MV-4-11 (cell line): ENCODE data around the gene TUBA8.
"Not testable (repeated sequence)": the region's sequence is repeated elsewhere in the genome, so short reads cannot be mapped to it uniquely, and the experiment has no call there.

Source experiments
- DNase-seq: peaks from one replicate; lab custom pipeline; 2025; lab: John Stamatoyannopoulos, UW

The TUBA8 gene

DNA sequence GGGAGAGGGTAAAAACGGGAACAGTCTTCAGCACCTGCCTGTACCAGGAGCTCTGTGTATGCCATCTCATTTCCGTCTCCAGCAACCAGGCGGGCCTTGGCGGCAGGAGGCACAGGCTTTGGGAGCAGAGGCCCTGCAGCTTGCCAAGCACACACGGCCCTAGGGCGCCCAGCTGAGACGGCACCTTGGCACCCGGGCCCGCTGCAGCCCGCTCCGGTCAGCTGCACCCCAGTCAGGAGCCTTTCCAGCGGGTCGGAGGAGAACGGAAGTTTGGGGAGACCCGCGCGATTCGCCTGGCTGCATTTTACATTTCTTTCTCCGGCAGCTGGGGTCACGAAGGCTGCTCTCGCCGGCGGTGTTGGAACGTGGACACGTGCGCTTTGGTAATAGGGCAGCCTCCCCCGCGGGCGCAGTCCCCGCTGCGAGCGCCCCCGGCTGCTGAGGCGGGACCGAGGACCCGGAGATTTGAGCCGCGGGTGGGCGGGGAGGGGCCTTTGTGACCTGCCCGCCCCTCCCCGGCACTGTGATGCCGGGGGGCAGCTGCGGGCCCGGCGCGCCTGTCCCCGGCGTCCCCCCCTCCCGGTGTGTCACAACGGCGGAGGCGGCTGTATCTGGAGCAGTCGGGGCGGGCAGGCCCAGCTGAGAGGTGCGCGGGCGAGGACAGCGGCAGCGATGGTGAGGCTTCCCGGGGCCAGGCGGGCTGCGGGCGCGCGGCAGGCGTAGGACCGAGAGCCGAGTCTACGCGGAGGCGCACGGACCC lies at the start of gene TUBA8:
TUBA8 (plus strand) TSS at position 616 of the 760 bp plus-strand sequence; CDS start at position 673, 57 bp downstream.
- DNase-seq: peak; percentile 19

DNA sequence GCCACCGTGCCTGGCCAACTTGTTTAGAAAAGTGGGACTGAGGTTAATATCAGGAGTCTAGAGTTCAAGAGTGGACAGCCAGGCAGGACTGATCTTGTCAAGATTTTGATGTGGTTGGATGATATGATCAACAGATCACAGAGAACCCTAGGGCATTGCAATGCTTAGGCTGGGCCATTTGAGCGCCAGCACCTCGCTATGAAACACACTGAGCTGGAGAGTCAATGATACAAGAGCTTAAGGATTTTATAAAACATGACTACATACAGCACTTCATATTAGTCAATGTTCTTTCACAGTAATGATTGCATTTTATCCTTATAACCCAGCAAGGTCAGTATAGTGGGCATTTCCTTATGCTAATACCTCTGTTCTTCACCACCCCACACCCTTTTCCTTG lies 48.2 kb upstream of the TUBA8 start:
- DNase-seq: no peak

DNA sequence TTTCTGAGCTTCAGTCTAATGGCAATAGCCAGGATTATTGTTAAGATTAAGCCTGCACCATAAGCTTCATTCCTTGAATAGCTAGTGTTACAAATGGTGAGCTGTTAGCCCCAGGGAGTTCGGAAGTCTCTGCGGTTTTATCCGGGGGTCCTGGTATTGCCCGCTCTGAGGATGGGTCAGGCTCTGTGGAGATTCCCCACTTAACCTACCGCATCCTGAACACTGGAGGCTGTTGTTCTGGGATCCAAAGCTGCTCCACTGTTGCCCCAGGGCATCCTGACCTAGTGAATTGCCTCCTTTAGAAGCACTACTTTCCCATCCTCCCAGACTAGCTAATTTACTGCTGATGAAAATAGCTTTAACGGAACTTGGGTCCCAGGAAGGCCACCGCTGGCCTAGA lies 47.3 kb upstream of the TUBA8 start:
- no peak for DNase-seq

DNA sequence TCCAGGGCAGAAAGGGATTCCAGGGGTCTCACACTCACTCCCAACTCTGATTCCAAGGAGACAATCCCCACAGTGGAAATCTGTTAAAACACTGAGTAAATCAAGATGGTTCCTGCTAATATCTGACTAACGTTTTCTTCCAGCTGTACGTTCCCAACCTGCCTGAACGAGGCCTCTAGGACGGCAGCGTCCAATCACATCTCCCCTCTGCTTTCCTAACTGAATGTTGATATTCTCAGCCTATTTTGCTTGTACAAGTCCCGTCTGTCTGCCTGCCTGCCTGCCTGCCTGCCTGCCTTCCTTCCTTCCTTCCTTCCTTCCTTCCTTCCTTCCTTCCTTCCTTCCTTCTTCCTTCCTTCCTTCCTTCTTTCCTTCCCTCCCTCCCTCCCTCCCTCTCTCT lies 46.9 kb upstream of the TUBA8 start:
- not testable (repeated sequence) for DNase-seq

DNA sequence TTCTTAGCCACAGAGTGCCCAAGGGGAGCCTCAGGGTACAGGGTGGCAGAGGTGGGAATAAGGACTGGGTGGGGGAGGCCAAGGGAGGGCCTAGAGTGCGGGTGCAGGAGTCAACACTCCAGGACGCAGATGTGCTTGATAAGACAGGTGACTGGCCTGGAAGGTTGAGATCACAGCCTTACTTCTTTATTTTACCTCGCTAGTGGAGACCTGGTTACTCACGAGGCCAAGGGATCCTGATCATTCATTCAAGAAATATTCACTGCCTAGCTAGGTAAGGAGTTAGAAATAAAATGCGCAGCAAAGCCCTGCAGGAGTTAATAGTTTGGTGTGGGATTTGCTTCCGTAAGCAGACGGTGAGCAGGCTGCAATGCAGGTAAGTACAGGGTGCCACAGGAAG lies 46.0 kb upstream of the TUBA8 start:
- DNase-seq: no peak

DNA sequence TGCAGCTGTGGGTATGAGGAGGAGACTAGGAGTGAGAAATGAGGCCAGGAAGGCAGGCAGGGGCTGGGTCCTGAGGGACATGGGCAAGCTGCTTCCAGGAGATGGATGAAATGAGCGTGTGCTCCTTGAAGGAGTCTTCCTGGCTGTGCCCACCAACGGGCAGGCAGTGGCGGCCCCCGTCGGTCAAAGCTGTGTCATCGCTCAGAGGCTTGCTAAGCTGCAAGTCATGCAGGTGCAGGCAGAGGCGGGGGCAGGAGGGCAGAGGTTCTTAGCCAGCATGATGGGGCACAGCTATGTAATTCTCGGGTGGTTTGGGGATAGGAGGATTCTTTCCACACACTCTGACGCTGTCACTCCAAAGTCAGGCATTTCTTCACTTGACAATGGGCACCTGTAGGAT lies 45.4 kb upstream of the TUBA8 start:
- DNase-seq: no peak

DNA sequence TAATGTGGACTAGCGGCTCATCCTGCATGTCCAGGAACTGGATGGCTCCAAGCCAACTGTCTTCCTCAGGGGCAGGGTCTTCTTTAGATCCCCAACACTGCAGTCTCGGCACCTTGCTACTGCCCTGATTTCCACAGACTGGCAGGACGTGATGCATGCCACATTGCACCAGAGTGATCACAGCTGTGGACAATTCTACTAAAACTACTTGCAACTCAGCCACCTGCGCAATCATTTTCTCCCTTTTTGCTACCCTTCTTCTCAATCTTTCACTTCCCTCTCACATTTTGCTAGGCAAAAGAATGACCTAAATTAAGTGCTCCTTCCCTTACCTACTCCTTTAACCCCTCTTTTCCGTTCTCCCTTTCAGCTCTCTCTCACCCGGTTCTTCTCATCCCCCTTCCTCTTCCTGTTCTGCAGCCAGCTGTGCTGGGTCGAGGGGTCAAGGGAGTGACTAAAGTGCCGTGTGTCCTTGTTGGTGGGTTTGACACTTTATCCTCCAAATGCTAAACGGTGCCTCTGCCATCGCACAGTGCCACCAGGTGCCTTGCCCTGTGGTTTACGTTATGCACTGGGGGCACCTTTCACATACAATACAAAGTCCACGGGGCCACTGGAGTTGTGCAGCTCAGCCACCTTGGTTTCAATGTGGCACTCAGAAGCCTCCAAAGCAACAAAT lies 44.3 kb upstream of the TUBA8 start:
- DNase-seq: peak; percentile 79

DNA sequence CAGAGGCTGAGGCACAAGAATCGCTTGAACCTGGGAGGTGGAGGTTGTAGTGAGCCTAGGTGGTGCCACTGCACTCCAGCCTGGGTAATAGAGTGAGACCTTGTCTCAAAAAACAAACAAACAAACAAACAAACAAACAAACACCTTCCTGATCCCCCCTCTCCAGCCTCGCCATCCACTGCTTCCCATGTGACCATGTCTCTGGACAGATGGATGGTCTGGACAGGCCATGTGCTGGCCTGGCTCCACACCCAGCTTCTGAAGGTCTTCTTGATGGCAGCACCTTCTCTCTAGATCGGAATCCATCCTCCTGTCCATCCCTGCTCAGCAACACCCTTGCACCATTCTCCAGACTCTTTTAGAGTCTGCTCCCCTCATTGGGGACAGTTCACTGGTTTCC lies 43.5 kb upstream of the TUBA8 start:
- no peak for DNase-seq

DNA sequence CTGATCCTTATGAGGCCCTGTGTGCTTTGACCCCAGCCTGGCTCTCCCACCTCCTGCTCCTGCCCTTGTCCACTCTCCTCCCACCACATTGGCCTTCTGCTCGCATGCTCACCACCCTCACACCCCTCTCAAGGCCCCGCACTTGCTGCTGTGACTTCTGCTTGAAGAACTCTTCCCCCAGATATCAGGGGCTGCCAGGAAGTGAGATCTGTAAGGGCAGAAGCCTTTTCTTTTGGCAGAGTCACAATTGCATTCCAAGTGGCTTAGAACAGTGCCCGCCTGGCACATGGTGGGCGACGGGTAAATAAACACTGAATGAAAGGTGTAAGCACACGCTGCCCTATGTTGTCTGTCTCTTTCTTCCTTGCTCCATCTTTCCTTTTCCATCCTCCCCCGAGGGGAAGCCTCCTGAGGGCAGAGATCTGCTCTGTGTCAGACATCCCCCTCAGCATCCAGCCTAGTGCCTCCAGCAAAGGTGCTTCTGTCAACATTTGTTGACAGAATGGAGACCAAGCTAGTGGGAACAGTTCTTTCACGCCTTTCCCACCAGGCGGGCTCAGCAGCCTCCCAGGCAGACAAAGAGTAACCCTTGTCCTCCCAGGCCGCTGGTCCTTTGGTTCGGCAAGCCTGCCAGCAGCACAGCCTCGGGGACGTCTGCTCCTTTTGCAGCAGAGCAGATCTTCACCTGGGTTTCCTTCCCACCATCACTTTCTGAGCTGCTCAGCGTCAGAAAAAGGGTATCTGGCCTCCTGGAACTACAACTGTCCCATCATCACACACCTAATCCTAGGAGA lies 42.9 kb upstream of the TUBA8 start:
- DNase-seq: no peak

DNA sequence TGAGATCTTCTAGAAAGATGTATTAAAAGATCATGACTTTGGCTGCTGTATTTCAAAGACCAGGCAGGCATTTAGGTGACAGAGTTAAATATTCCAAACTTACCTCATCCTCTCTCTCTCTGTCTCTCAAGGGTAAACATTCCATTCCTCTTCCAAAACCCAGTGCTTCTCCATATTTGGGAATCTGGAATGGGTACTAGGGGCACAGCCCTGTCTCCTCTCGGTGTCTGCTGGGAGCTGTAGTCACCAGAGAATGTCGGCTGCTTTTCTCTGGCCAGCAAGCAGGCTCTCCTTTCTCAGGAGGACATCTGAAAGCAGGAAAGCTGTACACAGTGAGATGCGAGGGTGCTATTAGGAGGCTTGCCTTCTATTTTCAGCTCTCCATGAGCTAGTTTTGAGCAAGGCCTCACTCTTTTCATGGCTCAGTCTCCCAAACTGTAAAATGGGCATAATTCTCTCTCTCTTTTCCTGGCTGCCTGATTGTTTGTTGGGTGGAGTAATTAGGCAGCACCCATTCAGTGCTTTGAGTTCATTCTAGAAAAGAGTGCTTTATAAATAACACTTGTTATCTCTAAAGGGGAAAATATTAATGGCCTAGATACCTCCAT lies 42.1 kb upstream of the TUBA8 start:
- DNase-seq: no peak

DNA sequence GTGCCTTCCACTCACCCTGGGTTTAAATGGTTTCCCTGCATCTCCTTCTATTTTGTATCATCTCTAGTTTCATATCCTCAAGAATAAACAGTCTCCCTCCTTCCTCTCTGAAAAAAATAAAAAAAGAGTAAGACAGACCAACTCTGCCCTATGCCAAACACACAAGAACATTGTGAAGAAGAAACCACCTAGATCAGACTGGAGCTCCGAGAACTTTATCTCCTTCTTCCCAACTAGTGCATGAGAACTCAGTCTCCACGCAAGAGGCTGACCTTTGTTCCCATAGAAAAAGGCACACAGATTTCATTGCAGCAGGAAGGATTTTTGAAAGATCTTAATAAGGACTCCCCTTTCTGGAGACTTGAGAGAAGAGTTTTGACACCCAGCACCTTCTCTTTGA lies 41.6 kb upstream of the TUBA8 start:
- peak; percentile 26 for DNase-seq

DNA sequence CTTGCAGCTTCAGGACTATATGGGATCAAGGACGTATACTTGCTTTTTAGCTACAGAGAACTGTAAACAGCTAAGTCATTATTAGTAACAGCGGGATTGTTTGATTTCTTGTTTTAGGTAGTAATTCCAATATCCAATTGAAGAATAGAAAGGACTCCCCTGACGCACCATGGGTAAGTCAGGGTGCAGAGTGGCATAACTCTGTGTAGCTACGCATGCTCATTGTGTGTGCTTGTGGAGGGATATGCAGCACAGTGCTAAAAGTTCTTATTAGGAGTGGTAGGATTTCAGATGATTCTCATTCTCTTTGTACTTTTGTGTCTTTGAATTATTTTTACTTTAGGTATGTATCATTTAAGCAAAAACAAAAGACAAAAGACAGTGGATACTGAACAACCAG lies 40.6 kb upstream of the TUBA8 start:
- no peak for DNase-seq

DNA sequence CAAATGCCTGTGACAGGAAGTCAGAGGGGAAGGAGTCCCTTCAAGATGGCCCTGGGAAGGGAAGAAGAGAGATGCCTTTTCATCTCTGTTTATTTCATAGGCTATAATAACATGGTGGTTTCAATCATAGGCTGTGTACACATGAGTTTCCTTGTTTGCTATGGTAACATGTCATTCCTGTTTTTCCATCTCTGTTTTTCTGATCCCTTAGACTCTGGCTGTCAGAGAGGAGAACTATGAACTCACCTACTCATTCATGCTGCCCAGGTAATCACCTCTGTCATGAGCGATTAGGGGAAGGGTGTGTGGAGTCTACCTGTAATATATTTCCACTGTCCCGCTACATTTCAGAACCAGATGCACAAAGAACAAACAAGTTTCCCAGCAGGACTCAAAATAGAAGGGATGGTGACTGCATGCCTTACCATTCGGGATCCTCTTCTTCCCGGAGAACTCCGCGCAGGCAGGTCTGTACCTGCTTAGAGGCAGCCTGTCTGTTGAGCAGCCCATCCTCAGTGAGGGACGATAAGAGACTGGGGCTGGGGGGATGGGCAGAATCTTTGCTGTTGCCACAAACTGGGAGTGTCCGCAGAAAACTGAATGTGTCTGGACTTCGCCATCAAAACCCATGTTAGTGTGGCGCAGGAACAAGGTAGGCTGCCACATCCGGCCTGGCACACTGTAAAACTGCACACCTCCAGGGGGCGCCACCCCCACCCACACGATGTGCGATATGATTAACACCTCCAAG lies 39.9 kb upstream of the TUBA8 start:
- DNase-seq: no peak

DNA sequence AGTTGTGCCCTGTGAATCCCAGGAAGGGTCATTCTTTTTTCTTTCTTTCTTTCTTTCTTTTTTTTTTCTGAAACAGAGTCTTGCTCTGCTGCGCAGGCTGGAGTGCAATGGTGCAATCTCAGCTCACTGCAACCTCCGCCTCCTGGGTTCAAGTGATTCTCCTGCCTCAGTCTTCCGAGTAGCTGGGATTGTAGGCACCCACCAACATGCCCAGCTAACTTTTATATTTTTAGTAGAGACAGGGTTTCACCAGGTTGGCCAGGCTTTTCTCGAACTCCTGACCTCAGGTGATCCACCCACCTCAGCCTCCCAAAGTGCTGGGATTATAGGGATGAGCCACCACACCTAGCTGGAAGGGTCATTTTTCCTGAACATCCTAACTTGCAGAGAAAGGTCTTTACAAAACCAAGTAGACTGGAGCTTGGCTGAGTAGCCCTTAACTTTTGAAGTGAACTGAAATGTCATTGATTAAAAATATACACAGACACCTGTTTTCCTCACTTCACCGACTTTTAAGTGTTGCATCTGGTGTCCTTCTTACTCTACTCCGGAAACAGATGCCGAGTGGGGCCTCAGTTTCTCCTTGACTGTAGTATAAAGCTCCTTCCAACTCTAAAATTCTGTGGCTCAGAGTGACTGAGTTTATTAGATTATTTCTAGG lies 39.2 kb upstream of the TUBA8 start:
- not testable (repeated sequence) for DNase-seq

DNA sequence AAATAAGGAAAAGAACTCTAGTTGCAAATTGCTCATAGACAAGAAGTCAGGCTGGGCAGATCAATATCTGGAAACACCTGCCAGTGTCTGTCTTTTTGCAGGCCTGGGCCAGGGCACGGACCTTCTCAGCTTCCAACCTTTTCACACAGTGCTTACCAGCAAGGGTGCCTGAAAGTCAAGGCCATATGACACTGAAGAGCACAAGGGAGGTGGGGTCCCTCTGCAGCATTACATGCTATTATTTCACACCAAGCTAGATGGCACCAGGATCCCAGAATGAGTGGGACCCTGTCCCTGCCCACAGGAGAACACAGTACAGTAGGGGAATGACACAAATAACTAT lies 38.7 kb upstream of the TUBA8 start:
- DNase-seq: no peak

DNA sequence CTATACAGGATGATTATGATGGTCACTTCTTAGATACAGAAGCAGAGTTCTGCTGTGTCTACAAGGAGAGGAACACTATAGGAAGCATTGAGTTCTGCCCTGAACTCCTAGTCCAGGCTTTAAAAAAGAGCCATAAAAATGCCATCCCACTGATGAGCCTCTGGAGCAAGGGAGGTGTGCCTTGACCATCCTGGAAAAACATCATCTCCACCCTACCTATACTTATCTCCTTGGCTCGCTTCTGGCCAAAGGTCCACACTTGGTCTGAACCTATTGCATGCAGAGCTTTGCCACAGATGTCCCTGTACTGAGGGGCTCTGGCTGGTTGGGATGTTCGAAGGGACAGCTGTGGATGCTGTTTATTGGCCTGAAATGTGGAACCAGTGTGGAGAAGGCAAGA lies 37.1 kb upstream of the TUBA8 start:
- DNase-seq: no peak

DNA sequence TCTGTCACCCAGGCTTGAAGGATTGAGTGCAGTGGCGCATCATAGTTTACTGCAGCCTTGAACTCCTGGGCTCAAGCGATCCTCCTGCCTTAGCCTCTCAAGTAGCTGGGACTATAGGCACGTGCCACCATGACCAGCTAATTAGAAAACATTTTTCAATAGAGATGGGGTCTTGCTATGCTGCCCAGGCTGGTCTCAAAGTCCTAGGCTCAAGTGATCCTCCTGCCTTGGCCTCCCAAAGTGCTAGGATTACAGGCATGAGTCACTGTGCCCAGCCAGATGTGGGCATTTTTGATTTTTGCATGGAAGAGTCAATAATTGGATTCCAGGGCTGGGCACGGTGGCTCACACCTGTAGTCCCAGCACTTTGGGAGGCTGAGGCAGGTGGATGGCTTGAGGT lies 36.7 kb upstream of the TUBA8 start:
- not testable (repeated sequence) for DNase-seq

DNA sequence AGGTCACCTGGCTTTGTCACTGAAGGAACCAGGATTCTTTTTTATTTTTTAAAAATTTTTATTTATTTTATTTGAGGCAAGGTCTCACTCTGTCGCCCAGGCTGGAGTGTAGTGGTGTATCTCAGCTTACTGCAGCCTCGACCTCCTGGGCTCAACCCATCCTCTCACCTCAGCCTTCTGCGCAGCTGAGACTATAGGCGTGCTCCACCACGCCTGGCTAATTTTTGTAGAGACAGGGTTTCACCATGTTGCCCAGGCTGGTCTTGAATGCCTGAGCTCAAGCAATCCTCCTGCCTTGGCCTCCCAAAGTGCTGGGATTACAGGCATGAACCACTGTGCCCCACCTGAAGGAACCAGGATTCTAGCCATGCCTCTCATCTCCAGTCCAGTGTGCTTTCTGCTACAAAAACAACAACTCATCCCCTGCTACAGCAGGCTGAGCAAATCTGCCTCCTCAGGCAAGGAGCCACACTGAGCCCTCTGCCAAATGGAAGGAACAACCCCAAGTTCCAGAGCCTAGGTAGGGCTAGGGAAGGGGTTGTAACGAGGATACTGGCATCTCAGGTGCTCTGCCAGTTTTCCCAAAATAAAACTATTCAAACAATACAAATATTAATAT lies 35.4 kb upstream of the TUBA8 start:
- no peak for DNase-seq

DNA sequence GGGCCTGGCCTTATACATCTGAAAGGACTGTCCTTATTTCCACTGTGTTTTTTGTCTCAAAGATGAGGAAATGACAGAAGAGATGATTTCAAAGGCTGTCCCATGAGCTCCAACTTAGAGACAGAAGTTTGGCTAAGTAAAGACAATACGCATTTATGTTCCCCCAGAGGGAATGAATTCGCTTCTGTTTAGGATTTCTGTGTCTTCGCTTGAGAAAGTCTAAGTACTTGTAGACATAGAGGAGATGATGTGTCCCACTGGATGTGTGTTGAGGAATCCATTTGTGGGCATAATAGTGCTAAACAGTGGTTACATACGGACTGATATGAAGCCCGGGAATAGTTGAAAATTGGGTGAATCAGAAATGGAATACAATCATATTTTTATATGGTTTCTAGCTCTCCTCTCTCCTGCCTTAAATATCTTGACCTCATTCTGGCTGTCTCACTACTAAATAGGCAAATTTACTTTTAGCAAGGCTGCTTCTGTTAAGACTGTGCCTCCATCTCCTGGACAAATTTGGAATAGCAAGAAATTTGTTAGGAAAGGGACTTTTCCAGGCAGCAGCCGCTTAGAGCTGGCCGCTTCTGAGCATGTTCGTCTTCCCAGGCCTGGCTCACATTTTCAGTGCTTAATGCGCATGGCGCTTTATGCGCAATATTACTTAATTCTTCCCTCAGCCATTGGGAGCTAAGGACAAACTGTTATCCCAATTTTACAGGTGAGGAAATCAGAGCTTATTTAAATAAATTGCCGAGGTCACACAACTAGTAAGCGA lies 34.7 kb upstream of the TUBA8 start:
- DNase-seq: peak; percentile 75

DNA sequence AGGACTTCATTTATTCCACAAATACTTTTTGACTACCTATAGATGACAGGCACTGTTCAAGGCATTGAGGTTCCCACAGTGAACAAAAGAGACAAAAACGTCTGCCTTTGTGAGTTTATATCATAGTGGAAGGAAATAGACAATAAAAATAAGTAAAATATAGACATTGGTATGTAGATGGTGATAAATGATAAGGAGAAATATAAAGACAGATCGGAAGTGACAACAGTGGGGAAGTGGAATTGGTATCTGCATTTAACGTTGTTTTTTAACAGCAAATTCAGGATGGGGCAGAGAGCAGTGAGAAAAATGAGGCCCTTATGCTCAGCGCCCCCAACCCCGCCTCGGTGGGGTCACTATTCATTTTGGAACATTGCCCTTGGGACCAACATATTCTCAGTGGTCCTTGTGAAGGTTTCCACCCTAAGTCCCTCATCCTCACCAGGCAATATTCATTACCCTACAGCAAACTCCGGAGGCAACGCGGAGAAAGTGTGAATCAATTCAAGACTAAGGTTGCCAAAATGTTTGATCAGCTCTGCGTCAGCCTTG lies 33.4 kb upstream of the TUBA8 start:
- no peak for DNase-seq
